IPS DF 6.9 (cell line): Measurements from ENCODE around the gene LIPI.
"Not testable (repeated sequence)": the region's sequence is repeated elsewhere in the genome, so short reads cannot be mapped to it uniquely, and the experiment has no call there.

Source experiments
- DNase-seq: peaks from one replicate; pipeline ENCODE4 v3.0.0-alpha.2; 2013; ENCODE audit warnings: low read depth, low spot score
- H3K27ac ChIP-seq: one replicate; pipeline ENCODE4 v1.5.1; 2013; ENCODE audit warnings: low read length, control low read depth
- H3K27me3 ChIP-seq: 2 replicates; pipeline ENCODE4 v1.6.1; 2013; ENCODE audit warnings: mild to moderate bottlenecking, low read length; ENCODE audit not compliant: control insufficient read depth, insufficient read depth
- H3K36me3 ChIP-seq: 2 replicates; pipeline ENCODE4 v1.6.1; 2013; ENCODE audit warnings: low read length; ENCODE audit not compliant: control insufficient read depth, insufficient read depth
- H3K4me1 ChIP-seq: 2 replicates; pipeline ENCODE4 v1.6.1; 2013; ENCODE audit warnings: low read length; ENCODE audit not compliant: control insufficient read depth, insufficient read depth
- H3K4me3 ChIP-seq: 2 replicates; pipeline ENCODE4 v1.5.1; 2013; ENCODE audit warnings: mild to moderate bottlenecking, low read length
- H3K9me3 ChIP-seq: 2 replicates; pipeline ENCODE4 v1.6.1; 2013; ENCODE audit warnings: low read length, inconsistent platforms; ENCODE audit not compliant: control insufficient read depth, insufficient read depth
- WGBS: extraction: QIAGEN DNeasy Blood & Tissue Kit; methylation state at CpG from one replicate; pipeline ENCODE4 v1.1.7; 2013; ENCODE audit warnings: mixed read lengths, missing lambda C conversion rate; ENCODE audit not compliant: insufficient read length, insufficient coverage; 5-methylcytosine and 5-hydroxymethylcytosine counted together

Gene LIPI

GRCh38 chr21:14120091-14120734 is 90.5 kb downstream of the LIPI start:
- no peak overlapping the region for H3K4me3 ChIP-seq
- no CpG with 5 or more reads among the region's 4 CpGs for WGBS
- H3K27ac ChIP-seq: no peak overlapping the region
- peak; percentile 33 for DNase-seq
- H3K9me3 ChIP-seq: no peaks in the 10 kb centered on the region; the same call in 1 of the 2 replicates
- no peaks in the 10 kb centered on the region for H3K36me3 ChIP-seq
- H3K4me1 ChIP-seq: no peaks in the 10 kb centered on the region
- no peaks in the 10 kb centered on the region for H3K27me3 ChIP-seq

- H3K4me1 ChIP-seq: no peaks in the 10 kb centered on the region
- no peaks in the 10 kb centered on the region for H3K36me3 ChIP-seq
- H3K27me3 ChIP-seq: no peaks in the 10 kb centered on the region
- no peak overlapping the region for H3K27ac ChIP-seq
- WGBS: no CpG with 5 or more reads among the region's 3 CpGs
- DNase-seq: no peak
- no peaks in the 10 kb centered on the region; the same call in 1 of the 2 replicates for H3K9me3 ChIP-seq
- H3K4me3 ChIP-seq: no peak overlapping the region
Observed at GRCh38 chr21:14119038-14119437, 91.7 kb downstream of the LIPI start.

- Histone ChIP-seq H3K27ac (no peak overlapping the region), H3K36me3 (no peaks in the 10 kb centered on the region), H3K4me1 (no peaks in the 10 kb centered on the region), H3K4me3 (no peak overlapping the region), H3K27me3 (no peaks in the 10 kb centered on the region), H3K9me3 (no peaks in the 10 kb centered on the region)
- no CpG with 5 or more reads among the region's 6 CpGs for WGBS
- no peak for DNase-seq
Observed at GRCh38 chr21:14116080-14116481, 94.7 kb downstream of the LIPI start.

- Histone ChIP-seq H3K4me3 (no peak overlapping the region), H3K27me3 (no peaks in the 10 kb centered on the region), H3K27ac (no peak overlapping the region), H3K4me1 (no peaks in the 10 kb centered on the region), H3K9me3 (no peaks in the 10 kb centered on the region), H3K36me3 (no peaks in the 10 kb centered on the region)
- WGBS: no CpG with 5 or more reads among the region's 7 CpGs
- DNase-seq: no peak
Observed at GRCh38 chr21:14115646-14116045, 95.1 kb downstream of the LIPI start.

- H3K27me3 ChIP-seq: no peaks in the 10 kb centered on the region
- no peaks in the 10 kb centered on the region for H3K36me3 ChIP-seq
- H3K4me1 ChIP-seq: no peaks in the 10 kb centered on the region
- no peak overlapping the region for H3K4me3 ChIP-seq
- no peak overlapping the region for H3K27ac ChIP-seq
- WGBS: no CpG with 5 or more reads among the region's 3 CpGs
- no peaks in the 10 kb centered on the region for H3K9me3 ChIP-seq
- DNase-seq: peak; percentile 43
Observed at GRCh38 chr21:14114251-14114650, 96.5 kb downstream of the LIPI start.

- not testable (repeated sequence) for H3K9me3 ChIP-seq, H3K27me3 ChIP-seq, DNase-seq, H3K4me1 ChIP-seq, H3K27ac ChIP-seq, H3K36me3 ChIP-seq, H3K4me3 ChIP-seq
- WGBS: no CpG with 5 or more reads among the region's 4 CpGs
Observed at GRCh38 chr21:14104564-14104963, 106.2 kb downstream of the LIPI start.

- whole genome bisulfite sequencing: no CpG with 5 or more reads among the region's 2 CpGs
- no peak overlapping the region for H3K4me3 ChIP-seq
- no peaks in the 10 kb centered on the region for H3K27me3 ChIP-seq
- H3K9me3 ChIP-seq: no peaks in the 10 kb centered on the region
- 0 out of 2 replicates have a peak, but pooled peaks cover 3% of the 10 kb centered on the region for H3K36me3 ChIP-seq
- no peak for DNase-seq
- no peaks in the 10 kb centered on the region for H3K4me1 ChIP-seq
- no peak overlapping the region for H3K27ac ChIP-seq
Observed at GRCh38 chr21:14099570-14099969, 111.2 kb downstream of the LIPI start.

- no peak for DNase-seq
- no peaks in the 10 kb centered on the region for H3K27me3 ChIP-seq
- WGBS: 100% methylated on average over 1 of the region's 2 CpGs
- H3K4me3 ChIP-seq: no peak overlapping the region
- no peaks in the 10 kb centered on the region for H3K9me3 ChIP-seq
- no peak overlapping the region for H3K27ac ChIP-seq
- H3K4me1 ChIP-seq: no peaks in the 10 kb centered on the region
- H3K36me3 ChIP-seq: 0 out of 2 replicates have a peak, but pooled peaks cover 3% of the 10 kb centered on the region
Observed at GRCh38 chr21:14097881-14098499, 112.8 kb downstream of the LIPI start.

DNA sequence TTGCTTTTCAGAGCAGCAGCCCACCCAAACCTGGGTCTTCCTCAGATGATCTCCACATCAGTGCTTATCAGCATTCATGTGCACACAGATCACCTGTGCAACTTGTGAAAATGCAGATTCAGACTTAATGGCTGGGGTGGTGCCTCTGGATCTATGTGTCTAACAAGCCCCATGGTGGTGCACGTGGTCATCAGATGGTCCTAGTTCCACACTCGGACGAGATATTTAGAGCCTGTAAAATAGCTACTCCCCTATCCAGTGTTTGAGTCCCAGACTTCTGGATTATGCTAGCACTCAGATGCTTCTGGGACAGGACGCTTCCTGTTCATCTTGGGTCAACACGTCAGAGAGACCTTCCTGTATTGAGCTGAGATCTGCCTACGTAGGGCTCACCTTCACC is 114.2 kb downstream of the LIPI start:
- Histone ChIP-seq H3K36me3 (0 out of 2 replicates have a peak, but pooled peaks cover 3% of the 10 kb centered on the region), H3K9me3 (no peaks in the 10 kb centered on the region), H3K27me3 (no peaks in the 10 kb centered on the region), H3K4me3 (no peak overlapping the region), H3K27ac (no peak overlapping the region), H3K4me1 (no peaks in the 10 kb centered on the region)
- no peak for DNase-seq
- WGBS: no CpG with 5 or more reads among the region's 6 CpGs

DNA sequence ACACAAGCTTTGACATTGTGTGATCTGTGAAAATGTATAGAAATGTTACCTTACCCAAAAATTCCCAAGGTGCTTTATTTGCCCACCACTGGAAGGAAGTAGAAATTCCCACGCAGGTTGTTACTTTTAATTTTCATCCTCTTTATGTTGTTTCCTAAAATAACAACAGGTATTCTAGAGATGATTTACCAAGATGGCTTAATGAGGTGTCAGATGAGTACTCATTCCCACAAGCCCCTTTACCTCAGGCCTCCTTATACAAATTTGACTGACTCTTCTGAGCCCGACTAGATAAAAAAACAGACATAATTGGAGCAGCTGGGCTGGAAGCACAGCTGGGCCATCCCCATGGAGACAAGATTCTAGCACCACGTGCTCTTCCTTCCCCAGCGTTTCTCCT is 114.6 kb downstream of the LIPI start:
- H3K27ac ChIP-seq: no peak overlapping the region
- no peaks in the 10 kb centered on the region for H3K27me3 ChIP-seq
- no peaks in the 10 kb centered on the region for H3K4me1 ChIP-seq
- no peaks in the 10 kb centered on the region for H3K9me3 ChIP-seq
- no peak overlapping the region for H3K4me3 ChIP-seq
- WGBS: no CpG with 5 or more reads among the region's 4 CpGs
- DNase-seq: no peak
- H3K36me3 ChIP-seq: 0 out of 2 replicates have a peak, but pooled peaks cover 3% of the 10 kb centered on the region

DNA sequence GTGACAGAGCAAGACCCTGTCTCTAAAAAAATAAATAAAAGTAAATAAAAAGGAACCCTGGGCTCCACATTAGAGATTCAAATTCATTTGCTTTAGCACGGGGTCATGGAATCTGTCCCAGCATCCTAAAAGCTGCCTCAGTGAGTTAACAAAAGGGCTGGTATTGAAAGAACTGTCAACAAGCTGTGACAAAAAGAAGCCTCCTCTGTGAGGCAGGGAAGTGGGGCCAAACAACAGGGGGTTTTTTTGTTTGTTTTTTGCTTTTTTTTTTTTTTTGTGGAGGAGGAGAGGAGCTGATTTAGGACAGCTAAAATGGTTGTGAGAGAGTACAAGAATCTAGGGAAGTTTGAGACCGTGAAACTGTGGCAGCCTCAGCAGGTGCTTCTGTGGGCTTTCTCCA is 115.7 kb downstream of the LIPI start:
- no peaks in the 10 kb centered on the region for H3K9me3 ChIP-seq
- no peak overlapping the region for H3K4me3 ChIP-seq
- no peaks in the 10 kb centered on the region for H3K27me3 ChIP-seq
- H3K4me1 ChIP-seq: no peaks in the 10 kb centered on the region
- no peak overlapping the region for H3K27ac ChIP-seq
- 0 out of 2 replicates have a peak, but pooled peaks cover 3% of the 10 kb centered on the region for H3K36me3 ChIP-seq
- DNase-seq: no peak
- WGBS: no CpG with 5 or more reads among the region's 2 CpGs
